ENCODE results near the gene MYL6. TPM values are rescaled to one million over a fixed set of nuclear protein-coding genes. Genes with fewer than 3 reads are reported as not detected.

Gene MYL6
- total RNA-seq, 2 experiments from 2014 or later: 751 to 777 TPM

DNA sequence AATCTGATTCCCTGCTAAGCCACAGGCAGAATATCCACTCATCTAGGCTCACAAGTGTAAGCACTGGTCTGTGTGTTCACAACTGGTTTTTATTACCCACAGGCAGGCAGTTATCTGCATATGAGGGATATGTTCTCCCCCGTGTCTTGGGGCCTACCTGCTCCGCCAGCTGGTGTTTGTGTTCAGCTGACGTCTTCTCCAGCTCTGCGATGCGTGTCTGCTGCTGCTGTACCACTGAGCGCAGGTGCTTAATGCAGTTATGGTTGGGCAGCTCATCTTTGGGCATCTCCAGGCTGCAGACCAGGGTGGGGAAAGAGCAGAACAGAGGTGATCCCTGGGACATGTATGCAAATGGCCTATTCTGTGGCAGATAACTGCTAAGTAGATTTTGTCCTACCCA is 49.8 kb downstream of the MYL6 start:
- Mint-ChIP-seq H3K4me1 (no peaks in the 10 kb centered on the region), H3K27me3 (no peaks in the 10 kb centered on the region), H3K4me3 (no peak overlapping the region), H3K9me3 (no peaks in the 10 kb centered on the region), H3K36me3 (peaks cover 10% of the 10 kb centered on the region), H3K27ac (no peak overlapping the region)
- no peak for DNase-seq

Other genes with a start within 250 kb of the MYL6 start
- 10 to 100 TPM; 33.3 to 34.9 TPM for gene PYM1, start 230.5 kb upstream of the MYL6 start, total RNA-seq
- 100 to 1,000 TPM; 236 TPM for gene DGKA, start 227.2 kb upstream of the MYL6 start, total RNA-seq
- gene PMEL, start 192.3 kb upstream of the MYL6 start, total RNA-seq: under 1 TPM; 0.25 to 0.28 TPM
- gene CDK2, start 191.5 kb upstream of the MYL6 start, total RNA-seq: 100 to 1,000 TPM; 111 to 120 TPM
- 10 to 100 TPM; 24.5 to 25.3 TPM for gene RAB5B, start 184.3 kb upstream of the MYL6 start, total RNA-seq
- gene SUOX, start 161.1 kb upstream of the MYL6 start, total RNA-seq: 1 to 10 TPM; 4.6 to 4.9 TPM
- gene IKZF4, start 137.3 kb upstream of the MYL6 start, total RNA-seq: 10 to 100 TPM; 22.5 to 22.9 TPM
- gene RPS26, start 116.4 kb upstream of the MYL6 start, total RNA-seq: 10 to 100 TPM; 45.1 to 47.7 TPM
- gene ERBB3, start 78.2 kb upstream of the MYL6 start, total RNA-seq: under 1 TPM; 0.82 to 0.97 TPM
- 100 to 1,000 TPM; 552 to 588 TPM for gene PA2G4, start 53.8 kb upstream of the MYL6 start, total RNA-seq
- gene RPL41, start 41.7 kb upstream of the MYL6 start, total RNA-seq: 1,000 to 10,000 TPM; 5,444 to 5,630 TPM
- 1 to 10 TPM; 6.9 to 7.2 TPM for gene ZC3H10, start 40.1 kb upstream of the MYL6 start, total RNA-seq
- 100 to 1,000 TPM; 153 to 155 TPM for gene ESYT1, start 30.1 kb upstream of the MYL6 start, total RNA-seq
- 10 to 100 TPM; 67.9 to 76.2 TPM for gene MYL6B, start 5.8 kb upstream of the MYL6 start, total RNA-seq
- gene SMARCC2, start 31.1 kb downstream of the MYL6 start, total RNA-seq: 10 to 100 TPM; 78.5 to 92.6 TPM
- gene RNF41, start 63.6 kb downstream of the MYL6 start, total RNA-seq: 10 to 100 TPM; 26.4 to 31.2 TPM
- 10 to 100 TPM; 81.2 to 84.5 TPM for gene NABP2, start 66.0 kb downstream of the MYL6 start, total RNA-seq
- gene SLC39A5, start 71.7 kb downstream of the MYL6 start, total RNA-seq: under 1 TPM; 0.44 to 0.49 TPM
- gene ANKRD52, start 100.0 kb downstream of the MYL6 start, total RNA-seq: 10 to 100 TPM; 41.9 to 47.0 TPM
- 10 to 100 TPM in 1 of 2 experiments, 1 to 10 TPM in 1; 9.5 to 10.6 TPM for gene COQ10A, start 108.6 kb downstream of the MYL6 start, total RNA-seq
- 100 to 1,000 TPM; 288 to 311 TPM for gene CS, start 142.0 kb downstream of the MYL6 start, total RNA-seq
- 100 to 1,000 TPM; 133 to 142 TPM for gene CNPY2, start 157.6 kb downstream of the MYL6 start, total RNA-seq
- gene PAN2, start 175.6 kb downstream of the MYL6 start, total RNA-seq: 10 to 100 TPM; 32.3 to 34.5 TPM
- gene IL23A, start 180.5 kb downstream of the MYL6 start, total RNA-seq: 10 to 100 TPM; 20.9 to 22.9 TPM
- gene STAT2, start 201.7 kb downstream of the MYL6 start, total RNA-seq: 100 to 1,000 TPM; 101 to 102 TPM
- not detected for gene APOF, start 204.5 kb downstream of the MYL6 start, total RNA-seq

Measured in activated naive CD8-positive, alpha-beta T cell treated with anti-CD3 and anti-CD28 coated beads for 36 hours (primary cell).